ENCODE results near the gene MORN5.

The MORN5 gene

GRCh38 chr9:122192914-122193525 lies 33.3 kb downstream of the MORN5 start:
- DNase-seq = no peak

DNA sequence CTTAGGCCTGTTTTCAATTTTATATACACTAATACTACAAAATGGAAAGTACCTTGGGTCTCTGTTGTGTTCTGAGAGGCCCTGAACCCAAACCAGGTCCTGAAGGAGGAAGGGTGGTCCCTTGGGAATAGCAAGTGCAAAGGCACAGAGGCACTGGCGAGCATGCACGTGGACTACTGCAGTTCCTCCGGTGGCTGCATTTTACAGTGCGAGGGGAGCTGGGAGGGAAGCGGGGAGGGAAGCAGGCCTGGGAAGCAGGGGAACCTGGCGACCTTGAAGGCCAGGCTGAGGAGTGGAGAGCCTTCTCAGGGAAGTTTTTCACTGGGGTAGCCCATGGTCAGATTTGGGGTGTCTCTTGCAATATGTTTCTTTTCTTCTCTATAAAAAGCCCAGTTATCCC lies 33.9 kb downstream of the MORN5 start:
- no peak for DNase-seq

GRCh38 chr9:122195875-122196274 lies 36.2 kb downstream of the MORN5 start:
- no peak for DNase-seq

DNA sequence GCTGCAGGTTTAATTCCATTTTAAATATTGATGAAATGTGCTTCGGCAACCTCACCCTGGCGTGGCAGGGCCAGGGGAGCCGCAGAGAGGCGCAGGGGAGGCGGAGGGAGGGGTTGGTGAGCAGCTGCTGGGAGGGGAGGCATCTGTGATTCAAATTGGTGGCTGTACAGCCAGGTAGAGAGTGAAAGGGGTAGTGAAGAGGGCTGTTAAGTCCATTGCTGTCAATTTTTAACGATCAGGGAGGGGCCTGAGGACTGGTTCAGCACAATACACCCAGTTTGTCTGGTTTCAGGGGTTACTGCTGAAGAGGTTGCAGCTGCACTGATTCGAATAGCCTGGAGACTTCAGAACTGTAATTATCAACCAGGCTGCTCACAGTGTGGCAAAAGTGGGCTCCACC lies 37.7 kb downstream of the MORN5 start:
- DNase-seq = no peak

DNA sequence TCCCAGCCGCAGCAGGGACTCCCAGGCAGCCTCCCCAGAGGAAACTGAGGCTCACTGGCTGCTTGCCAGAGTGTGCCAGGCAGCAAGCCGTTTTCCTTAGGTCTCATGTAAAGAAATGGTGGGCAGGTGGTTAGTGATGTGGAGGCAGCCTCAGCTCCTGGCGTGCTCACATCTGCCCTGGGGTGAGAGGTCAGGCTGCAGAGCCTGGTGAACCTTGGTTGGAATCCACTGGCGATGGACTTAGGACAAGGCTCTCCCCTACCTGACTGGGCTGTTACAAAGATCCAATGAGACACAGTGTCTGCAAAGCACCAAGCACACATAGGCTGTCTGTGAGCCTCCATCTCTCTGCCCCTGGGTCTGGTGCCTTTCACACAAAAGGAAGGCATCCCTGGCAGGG lies 38.2 kb downstream of the MORN5 start:
- DNase-seq = no peak

- DNase-seq = no peak
Measured at GRCh38 chr9:122200960-122201595, 41.4 kb downstream of the MORN5 start.

GRCh38 chr9:122201641-122202040 lies 41.9 kb downstream of the MORN5 start:
- DNase-seq = no peak

DNA sequence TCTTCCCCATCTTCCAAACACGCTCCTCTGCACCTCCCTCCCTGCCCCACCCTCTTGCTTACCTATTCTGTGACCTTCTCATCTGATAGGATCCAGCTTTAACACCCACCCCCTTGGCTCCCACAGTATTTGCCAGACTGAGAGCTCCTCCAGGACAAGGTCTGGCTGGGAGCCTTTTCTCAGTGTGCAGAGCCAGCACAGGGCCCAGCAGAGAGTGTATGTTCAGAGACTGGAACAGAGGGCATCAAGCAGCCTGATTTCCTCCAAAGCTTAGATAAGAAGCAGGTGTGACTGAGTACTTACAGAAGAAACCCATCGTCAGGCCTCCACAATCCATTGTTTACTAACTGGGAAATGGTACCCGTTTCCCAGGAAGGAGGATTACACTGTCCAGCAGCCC lies 42.4 kb downstream of the MORN5 start:
- no peak for DNase-seq

- no peak for DNase-seq
Measured at GRCh38 chr9:122204055-122204454, 44.3 kb downstream of the MORN5 start.

DNA sequence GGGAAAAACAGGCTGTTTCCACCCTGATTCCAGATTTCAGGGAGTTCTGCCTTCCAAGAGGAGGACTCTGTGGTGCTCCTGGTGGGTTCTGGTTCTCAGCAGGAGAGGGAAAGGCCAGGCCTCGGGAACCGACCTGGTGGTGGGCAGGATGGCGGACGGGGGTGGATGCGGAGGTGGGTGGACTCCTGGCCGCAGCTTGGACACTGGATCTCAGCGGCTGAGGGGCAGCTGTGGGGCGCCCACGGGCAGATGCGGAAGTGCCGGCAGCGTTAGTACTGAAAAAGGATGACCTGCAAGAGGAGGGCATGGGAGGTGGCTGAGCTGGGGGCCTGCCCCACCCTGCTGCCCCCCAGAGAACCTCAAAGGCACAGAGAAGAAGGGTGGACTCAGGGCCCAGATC lies 44.8 kb downstream of the MORN5 start:
- DNase-seq = no peak

- no peak for DNase-seq
Measured at GRCh38 chr9:122205176-122205575, 45.5 kb downstream of the MORN5 start.

DNA sequence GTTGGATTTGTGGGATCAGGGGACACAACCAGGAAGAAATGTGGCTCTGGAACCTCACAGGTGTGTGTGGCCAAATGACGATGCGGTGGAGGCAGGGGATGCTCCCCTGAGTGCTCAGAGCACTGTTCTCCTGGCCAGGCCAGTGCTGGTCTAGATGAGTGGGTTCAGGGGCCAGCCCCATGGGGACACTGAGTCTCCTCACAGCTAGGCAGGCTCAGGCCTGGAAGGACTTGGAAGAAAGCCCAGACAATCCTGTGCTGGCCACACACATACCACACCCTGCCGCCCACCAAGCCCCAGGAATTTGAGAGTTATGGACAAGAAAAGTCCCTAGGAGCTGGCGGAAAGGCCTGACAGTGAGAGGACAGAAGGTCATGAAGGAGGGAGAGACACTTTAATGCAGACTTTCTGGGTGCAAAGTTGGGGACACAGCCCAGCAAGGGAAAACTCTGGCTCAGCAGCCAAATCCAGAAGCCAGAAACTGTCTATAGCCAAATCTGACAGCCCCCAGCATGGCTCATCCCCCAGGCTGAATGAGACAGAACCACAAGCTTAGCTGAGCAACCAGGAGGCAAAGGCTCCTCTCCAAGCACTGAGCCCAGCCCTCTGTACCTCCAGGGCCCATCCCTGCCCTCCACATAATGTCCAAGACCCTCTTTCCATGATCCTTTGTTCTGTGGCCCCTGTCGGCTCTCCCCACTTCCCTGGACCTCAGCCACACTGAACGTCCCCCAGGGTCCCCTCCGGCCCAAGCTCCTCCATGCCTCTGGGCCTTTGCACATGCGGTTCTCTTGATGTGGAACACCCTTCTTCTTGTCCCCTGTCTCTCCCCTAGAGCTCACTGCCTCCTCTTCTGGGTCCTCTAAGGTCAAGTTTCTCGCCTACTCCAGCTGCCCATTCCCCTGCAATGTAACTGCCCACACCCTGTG lies 46.7 kb downstream of the MORN5 start:
- DNase-seq = no peak

DNA sequence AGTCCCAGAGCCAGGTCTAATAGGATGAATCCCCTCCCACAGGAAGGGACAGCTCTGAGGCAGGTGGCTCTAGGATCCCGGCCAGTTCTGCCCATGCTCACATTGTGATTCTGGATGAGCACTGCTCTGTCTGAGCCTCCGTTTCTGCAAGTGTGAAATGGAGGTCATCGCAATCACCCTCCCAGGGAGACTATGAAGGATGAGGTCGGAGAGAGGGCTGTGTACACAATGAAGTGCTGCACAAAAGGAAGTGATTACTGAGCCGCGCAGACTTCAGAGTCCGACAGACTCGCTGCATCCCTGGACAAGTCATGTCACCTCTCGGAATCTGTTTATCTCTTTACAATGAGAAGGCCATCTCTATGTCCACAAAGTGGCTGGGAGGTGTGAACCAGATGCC lies 47.4 kb downstream of the MORN5 start:
- no peak for DNase-seq

GRCh38 chr9:122209451-122209850 lies 49.7 kb downstream of the MORN5 start:
- DNase-seq = no peak

DNA sequence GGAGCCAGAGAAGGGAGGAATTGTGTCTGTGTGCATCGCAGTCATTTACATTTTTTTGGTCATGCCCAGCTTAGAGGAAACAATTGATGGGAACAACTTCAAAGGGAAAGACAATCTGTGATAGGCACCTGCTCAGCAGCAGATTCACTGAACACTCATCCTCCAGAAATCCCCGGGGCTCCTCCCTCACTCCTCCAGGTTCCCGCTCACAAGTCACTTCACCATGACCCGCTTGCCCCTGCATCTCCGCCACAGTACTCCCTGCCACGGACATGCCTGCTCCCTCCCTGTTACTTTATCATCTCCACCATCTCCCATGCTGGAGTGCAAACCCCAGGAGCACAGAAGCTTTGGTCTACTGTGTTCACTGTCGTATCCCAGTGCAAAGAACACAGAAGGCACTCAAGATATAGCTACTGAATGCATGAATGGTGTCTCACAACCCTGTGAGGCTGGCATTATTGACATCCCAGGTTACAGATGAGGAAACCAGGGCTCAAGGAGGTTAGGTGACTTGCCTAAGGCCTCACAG lies 52.8 kb downstream of the MORN5 start:
- no peak for DNase-seq

DNA sequence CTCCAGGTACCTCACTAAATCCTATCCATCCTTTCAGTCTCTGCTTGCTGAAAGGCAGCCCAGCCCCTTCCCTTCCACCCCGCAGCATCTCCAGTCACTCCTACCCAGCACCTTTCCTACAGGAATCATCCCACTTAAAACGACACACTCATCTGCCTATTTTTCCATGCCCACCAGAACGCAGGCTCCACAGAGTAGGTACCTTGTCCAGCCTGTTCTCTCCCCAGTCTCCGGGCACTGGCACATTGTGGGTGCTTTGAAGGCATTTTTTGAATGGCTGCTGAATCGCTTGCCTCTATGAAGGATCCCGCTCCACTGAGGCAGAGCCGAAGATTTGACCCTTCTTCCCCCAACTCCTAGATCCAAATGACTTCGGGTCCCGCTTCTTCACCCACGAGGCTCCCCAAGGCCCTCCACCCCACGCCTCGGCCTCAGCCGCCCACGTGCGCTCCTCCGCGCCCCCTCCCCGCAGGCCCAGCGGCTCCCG lies 53.4 kb downstream of the MORN5 start:
- DNase-seq = no peak

GRCh38 chr9:122213589-122214413 lies 54.1 kb downstream of the MORN5 start:
- peak; percentile 78 for DNase-seq

- no peak for DNase-seq
Measured at GRCh38 chr9:122214507-122214906, 54.8 kb downstream of the MORN5 start.

DNA sequence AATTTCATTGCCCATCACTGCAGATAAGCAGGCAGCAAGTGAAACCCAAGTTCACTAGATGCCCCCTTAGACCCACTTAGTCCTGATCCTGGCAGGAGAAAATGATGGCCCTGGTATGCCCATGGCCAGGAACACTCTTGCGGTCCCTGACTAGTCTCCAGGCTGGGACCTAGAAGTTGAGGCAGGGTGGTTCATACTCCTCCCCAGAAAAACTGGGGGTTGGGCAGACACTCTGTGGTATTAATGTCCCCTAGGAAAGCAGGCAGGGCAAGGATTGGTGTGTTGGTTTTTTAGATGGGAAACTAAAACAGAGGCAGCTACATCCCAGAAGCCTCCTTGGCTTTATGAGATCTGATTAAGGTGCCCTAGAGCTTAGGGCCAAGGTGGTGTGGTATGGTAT lies 56.0 kb downstream of the MORN5 start:
- DNase-seq = no peak

DNA sequence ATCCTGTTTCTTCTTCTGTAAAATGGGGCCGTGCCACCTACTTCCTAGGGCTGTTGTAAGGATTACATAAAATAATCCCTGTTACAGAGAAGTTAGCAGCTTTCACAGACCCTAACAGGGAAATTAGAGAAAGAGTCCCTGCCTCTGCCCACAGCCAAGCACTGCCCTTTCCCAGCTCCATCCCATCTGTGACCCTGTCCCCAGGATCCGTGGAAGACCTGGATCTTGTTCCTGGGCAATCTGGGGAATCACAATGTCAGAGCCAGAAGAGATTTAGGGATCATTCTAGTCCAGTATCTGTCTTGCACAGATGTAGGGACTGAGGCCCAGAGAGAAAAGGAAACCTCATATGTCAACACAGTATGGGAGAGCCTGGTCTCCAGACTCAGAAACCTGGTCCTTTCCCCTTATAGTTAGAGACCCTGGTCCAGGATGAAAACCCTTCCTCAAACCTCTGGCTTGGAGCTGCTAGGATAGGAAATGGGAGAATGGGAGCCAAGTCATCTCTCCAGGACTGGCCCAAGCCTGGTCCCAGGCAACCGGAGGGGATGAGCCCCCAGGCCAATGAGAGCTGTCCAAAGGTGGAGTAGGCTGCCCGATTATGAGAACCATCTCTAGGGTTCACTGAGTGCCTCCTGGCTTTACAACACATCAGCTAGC lies 56.6 kb downstream of the MORN5 start:
- DNase-seq = no peak

DNA sequence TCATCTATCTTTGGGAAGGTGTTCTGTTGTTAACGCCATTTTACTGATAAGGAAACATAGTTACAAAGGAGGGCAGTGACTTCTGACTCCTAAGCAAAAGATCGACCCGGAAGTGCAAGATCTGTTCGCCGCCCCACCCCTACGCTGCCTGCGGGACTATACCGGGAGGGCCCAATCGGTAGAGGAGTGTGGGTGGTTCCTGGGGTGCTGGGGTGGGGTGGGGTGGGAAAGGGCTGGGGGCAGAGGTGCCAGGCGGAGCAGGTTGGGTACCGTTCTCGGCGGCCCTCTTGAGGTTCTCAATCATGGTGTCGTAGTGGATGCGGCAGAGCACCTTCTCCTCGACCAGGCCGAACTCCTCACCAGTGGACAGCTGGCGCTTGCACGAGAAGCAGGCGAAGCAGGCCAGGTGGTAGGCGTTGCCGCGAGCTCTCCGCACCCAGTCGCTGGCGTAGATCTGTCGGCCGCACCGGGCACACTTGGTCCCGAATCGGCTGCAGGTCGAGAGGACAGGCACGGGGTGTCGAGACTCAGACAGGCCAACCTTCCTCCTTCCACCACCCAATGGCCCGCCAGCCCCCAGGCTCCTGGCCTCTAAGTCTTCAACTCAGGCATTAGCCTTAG lies 57.2 kb downstream of the MORN5 start:
- no peak for DNase-seq

GRCh38 chr9:122217640-122218039 lies 57.9 kb downstream of the MORN5 start:
- no peak for DNase-seq
